GM13977 (cell line): Measurements from ENCODE around the gene TCAIM.
"Not testable (repeated sequence)": the region's sequence is repeated elsewhere in the genome, so short reads cannot be mapped to it uniquely, and the experiment has no call there.

Experiments used
- DNase-seq: peaks from one replicate; pipeline ENCODE4 v3.0.0; 2012; ENCODE audit warnings: low spot score
- in situ Hi-C: fragments of 300-500 bp; cut with MboI; formaldehyde crosslinking; loops from one replicate; pipeline ENCODE4 v1.12.0; 2022; ENCODE audit warnings: low sequenced_read_pairs, low pct_unique_long_range_greater_than_20kb, mixed read lengths, inconsistent platforms; ENCODE audit not compliant: unreplicated experiment
- TF ChIP-seq, protein P1 (sequence below): IDR thresholded peaks from 2 replicates; pipeline ENCODE4 v1.5.1; 2012; ENCODE audit warnings: mild to moderate bottlenecking, control low read depth; ENCODE audit not compliant: insufficient read depth; ENCODE audit errors: extremely low read depth, missing control alignments

Gene TCAIM

DNA sequence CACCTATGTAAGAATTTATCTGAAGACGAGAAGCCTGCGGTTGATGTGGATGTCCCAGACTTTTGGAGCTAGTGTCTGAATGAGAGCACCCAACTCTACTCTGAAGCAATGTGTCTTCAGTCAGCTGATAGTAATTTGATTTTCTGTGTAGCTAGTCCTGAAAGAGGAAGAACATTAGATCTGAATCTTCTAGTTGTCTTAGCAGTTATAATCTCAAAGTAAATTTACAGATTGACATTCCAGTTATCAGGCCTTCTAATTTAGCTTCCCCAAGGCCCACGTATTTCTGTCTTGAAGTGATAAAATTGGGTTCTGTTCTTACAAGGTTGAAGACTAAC is 1.5 kb downstream of the TCAIM start:
- in situ Hi-C loops: loop anchor here (25.0 kb wide), 1 partner anchor 572 kb away; no protein-coding TSS in a partner anchor
- TF ChIP-seq, protein P1, sequence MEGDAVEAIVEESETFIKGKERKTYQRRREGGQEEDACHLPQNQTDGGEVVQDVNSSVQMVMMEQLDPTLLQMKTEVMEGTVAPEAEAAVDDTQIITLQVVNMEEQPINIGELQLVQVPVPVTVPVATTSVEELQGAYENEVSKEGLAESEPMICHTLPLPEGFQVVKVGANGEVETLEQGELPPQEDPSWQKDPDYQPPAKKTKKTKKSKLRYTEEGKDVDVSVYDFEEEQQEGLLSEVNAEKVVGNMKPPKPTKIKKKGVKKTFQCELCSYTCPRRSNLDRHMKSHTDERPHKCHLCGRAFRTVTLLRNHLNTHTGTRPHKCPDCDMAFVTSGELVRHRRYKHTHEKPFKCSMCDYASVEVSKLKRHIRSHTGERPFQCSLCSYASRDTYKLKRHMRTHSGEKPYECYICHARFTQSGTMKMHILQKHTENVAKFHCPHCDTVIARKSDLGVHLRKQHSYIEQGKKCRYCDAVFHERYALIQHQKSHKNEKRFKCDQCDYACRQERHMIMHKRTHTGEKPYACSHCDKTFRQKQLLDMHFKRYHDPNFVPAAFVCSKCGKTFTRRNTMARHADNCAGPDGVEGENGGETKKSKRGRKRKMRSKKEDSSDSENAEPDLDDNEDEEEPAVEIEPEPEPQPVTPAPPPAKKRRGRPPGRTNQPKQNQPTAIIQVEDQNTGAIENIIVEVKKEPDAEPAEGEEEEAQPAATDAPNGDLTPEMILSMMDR: no peak

DNA sequence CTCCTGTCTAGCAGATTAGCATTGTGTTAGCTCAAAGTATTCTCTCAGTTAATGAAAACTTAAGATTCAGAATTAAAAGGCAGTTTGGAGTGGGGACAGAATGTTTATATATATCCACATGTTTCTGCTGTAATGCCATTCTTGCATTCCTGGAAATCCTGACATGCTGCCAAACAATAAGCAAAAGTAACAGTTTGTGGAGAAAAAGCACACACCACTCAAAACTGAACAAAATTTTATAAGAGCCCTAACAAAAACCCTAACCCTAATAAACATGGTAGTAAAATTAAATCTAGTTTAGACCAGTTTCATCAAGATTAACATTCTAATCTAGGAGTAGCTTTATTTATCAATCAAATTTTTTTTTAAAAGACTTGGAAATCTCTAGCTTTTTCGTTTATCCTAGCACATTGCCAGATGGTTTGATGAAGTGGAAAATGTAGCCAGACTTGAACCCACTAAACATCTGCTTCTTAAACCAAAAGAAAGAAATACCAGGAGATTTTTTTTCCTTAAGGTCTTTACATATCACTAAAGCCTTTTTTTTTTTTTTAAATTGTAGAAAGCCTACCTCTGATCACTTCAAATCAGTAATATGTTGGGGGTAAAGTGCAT is 3.7 kb downstream of the TCAIM start:
- in situ Hi-C loops: loop anchor here (25.0 kb wide), 1 partner anchor 570 kb away; no protein-coding TSS in a partner anchor
- no peak for DNase-seq
- TF ChIP-seq, protein P1: no peak

More for the DNA sequence above, 1.5 kb downstream of the TCAIM start:
- no peak for DNase-seq

DNA sequence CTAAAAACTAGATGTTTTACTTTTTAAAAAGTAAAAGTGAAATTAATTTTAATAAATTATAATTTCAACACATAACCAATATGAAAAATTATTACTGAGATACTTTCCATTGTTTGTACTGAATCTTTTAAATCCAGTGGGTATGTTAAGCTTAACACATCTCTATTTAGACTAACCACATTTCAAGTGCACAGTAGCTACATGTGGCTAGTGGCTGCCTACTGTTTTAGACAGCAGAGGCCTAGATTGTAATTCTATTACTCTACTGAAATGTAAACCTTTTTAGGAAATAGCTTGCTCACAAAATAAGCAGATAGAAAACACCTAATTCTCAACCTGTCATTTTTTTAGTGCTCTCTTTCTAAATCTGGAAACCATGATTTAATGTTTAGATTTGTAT is 4.9 kb downstream of the TCAIM start:
- in situ Hi-C loops: loop anchor here (25.0 kb wide), 1 partner anchor 569 kb away; no protein-coding TSS in a partner anchor
- TF ChIP-seq, protein P1: no peak
- no peak for DNase-seq

DNA sequence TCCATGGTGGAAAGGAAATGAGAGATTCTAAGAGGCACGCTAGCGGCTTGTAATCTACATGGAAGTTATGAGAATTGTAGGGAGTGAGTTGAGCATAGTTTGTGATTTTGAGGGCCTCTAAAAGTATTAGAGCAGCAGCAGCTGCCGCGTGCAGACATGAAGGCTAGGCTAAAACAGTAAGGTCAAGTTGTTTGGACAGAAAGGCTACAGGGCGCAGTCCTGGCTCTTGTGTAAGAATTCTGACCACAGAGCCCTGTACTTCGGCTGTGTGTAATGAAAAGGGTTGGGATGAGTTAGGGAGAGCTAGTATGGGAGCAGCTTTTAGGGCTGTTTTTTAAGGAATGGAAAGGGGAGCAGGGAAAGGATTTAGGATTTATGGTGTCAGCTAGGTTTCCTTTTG is 8.0 kb downstream of the TCAIM start:
- in situ Hi-C loops: loop anchor here (25.0 kb wide), 1 partner anchor 566 kb away; no protein-coding TSS in a partner anchor

DNA sequence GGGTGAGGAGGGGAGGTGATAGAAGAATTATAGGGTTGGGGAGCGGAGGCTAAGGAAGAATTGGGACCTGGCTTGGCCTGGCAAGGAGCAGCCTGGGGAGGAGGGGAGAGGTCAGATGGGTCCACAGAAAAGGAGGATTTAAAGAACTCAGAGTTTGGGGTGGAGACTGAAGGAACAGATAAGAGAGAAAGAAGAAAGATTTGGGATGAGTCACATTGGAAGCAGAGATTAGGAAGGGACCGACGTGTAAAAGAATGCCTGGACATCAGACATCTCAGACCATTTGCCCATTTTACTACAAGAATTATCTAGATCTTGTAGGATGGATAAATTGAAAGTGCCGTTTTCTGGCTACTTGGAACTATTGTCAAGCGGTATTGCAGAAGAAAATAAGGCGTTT is 10.4 kb downstream of the TCAIM start:
- TF ChIP-seq, protein P1: no peak
- DNase-seq: no peak
- in situ Hi-C loops: loop anchor here (25.0 kb wide), 1 partner anchor 563 kb away; no protein-coding TSS in a partner anchor

More for the DNA sequence above, 8.0 kb downstream of the TCAIM start:
- DNase-seq: not testable (repeated sequence)

DNA sequence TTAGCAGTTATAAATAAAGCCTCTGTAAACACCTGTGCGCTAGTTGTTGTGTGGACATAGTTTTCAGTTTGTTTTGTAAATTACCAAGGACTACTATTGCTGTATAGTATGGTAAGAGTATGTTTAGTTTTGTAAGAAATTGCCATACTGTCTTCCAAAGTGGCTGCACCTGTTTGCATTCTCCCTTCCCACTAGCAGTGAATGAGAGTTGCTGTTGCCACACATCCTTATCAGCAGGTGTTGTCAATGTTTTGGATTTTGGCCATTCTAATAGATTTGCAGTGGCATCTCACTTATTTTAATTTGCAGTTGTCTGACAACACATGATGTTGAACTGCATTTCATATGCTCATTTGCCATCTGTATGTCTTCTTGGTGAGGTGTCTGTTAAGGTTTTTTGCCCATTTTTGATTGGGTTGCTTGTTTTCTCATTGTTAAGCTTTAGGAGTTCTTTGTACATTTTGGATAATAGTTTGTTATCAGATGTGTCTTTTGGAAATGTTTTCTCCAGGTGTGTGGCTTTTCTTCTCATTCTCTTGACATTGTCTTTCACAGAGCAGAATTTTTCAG is 14.9 kb downstream of the TCAIM start:
- DNase-seq: no peak
- in situ Hi-C loops: no loop called here
- TF ChIP-seq, protein P1: no peak

DNA sequence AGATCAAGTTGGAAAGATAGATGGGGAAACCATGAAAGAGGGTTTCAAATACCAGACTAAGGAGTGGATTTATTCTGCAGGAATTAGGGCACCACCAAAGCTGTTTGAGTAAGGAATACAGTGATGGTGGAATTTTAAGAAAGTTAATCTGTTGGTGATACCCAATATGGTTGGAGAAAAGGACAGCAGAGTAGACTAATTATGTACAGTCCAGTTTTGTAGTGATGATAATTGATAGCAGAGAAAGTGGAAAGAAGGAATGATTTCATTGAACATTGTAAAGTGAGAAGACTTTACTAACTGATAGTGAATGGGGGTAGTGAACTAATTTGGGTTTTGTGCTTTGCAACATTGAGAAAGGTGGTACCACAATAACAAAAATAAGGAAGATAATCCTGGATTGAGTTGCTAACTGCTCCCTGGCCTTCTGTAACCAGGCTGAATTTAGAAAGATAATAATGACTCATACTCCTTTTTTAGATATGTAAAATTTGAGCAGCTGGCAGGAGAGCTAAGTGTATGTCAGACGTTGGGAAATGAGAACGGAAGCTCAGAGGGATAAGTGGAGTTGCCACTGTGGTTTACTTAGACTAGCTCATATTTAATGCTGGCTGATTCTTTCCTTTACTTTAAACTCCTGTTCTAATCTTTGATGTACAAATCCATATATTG is 16.9 kb downstream of the TCAIM start:
- no peak for DNase-seq
- TF ChIP-seq, protein P1: no peak
- in situ Hi-C loops: no loop called here
